ENCODE data around the gene CNTLN. TPM values are rescaled to one million over a fixed set of nuclear protein-coding genes. Genes with fewer than 3 reads are reported as not detected.

CNTLN gene
- 10 to 100 TPM; 13.1 to 24.8 (median 16.8) TPM for total RNA-seq
- polyA plus RNA-seq, result 1 to 10 TPM; 8.4 to 8.6 TPM
- long read RNA-seq, donor 1, full-length matches to known transcripts, result 4 of 27 reads
- long read RNA-seq, donor 1, partial matches to known transcripts, result 16 of 27 reads
- long read RNA-seq, donor 1, other reads (novel, unspliced or antisense), result 7 of 27 reads
- long read RNA-seq, donor 2, full-length matches to known transcripts, result 22 of 27 reads
- long read RNA-seq, donor 2, partial matches to known transcripts, result 5 of 27 reads
- long read RNA-seq, donor 2, other reads (novel, unspliced or antisense), result 0 of 27 reads
- long read RNA-seq, donor 3, full-length matches to known transcripts, result 5 of 14 reads
- long read RNA-seq, donor 3, partial matches to known transcripts, result 2 of 14 reads
- long read RNA-seq, donor 3, other reads (novel, unspliced or antisense), result 7 of 14 reads

- Histone ChIP-seq H3K9me3 (no peaks in the 10 kb centered on the region), H3K27me3 (no peaks in the 10 kb centered on the region), H3K36me3 (no peaks in the 10 kb centered on the region), H3K27ac (peak within 1 kb of the TSS; percentile 83 to 84), H3K4me3 (peak within 1 kb of the TSS; percentile 84), H3K4me1 (ENCODE audit: insufficient read depth) (peaks cover 9% of the 10 kb centered on the region)
- intact Hi-C loops (cut with DNase I), result no loop called here
- peak; percentile 98 to 100 (median 100) for DNase-seq
- TF ChIP-seq POLR2A (IDR thresholded peaks at IDR 0.05) (peak; percentile 58), EP300 (IDR thresholded peaks at IDR 0.05) (no peak), CTCF (IDR thresholded peaks at IDR 0.05) (peak in 1 of 3 donors; percentile 27)
- 1 to 2% (median 2%) methylated on average over 54 to 61 of the region's 61 CpGs for WGBS, 3 donors
Observed at GRCh38 chr9:17134396-17135294, at the start of gene CNTLN. CNTLN (plus strand) TSS chr9:17135040; CDS start chr9:17135066, 26 bp downstream.

- no peaks in the 10 kb centered on the region for H3K4me1 ChIP-seq (ENCODE audit: insufficient read depth)
- no peaks in the 10 kb centered on the region for H3K9me3 ChIP-seq
- WGBS, 3 donors, result 93 to 95% (median 94%) methylated on average over 5 of the region's 5 CpGs
- H3K27ac ChIP-seq, result no peak overlapping the region
- H3K36me3 ChIP-seq, result no peaks in the 10 kb centered on the region
- no peak for DNase-seq
- no peak for TF ChIP-seq POLR2A (IDR thresholded peaks at IDR 0.05)
- TF ChIP-seq EP300 (IDR thresholded peaks at IDR 0.05), result no peak
- no peak for TF ChIP-seq CTCF (IDR thresholded peaks at IDR 0.05)
- no peaks in the 10 kb centered on the region for H3K27me3 ChIP-seq
- no peak overlapping the region for H3K4me3 ChIP-seq
- intact Hi-C loops (cut with DNase I), result no loop called here
Observed at GRCh38 chr9:17088566-17088965, 46.3 kb upstream of the CNTLN start.

- no peak overlapping the region for H3K27ac ChIP-seq
- no peak for TF ChIP-seq EP300 (IDR thresholded peaks at IDR 0.05)
- no peak for TF ChIP-seq CTCF (IDR thresholded peaks at IDR 0.05)
- TF ChIP-seq POLR2A (IDR thresholded peaks at IDR 0.05), result no peak
- no peaks in the 10 kb centered on the region for H3K27me3 ChIP-seq
- no peak overlapping the region for H3K4me3 ChIP-seq
- intact Hi-C loops (cut with DNase I), result no loop called here
- no peaks in the 10 kb centered on the region for H3K36me3 ChIP-seq
- no peaks in the 10 kb centered on the region for H3K4me1 ChIP-seq (ENCODE audit: insufficient read depth)
- H3K9me3 ChIP-seq, result no peaks in the 10 kb centered on the region
- WGBS, 3 donors, result 93 to 97% (median 96%) methylated on average over 1 of the region's 1 CpG
- no peak for DNase-seq
Observed at GRCh38 chr9:17090041-17090440, 44.8 kb upstream of the CNTLN start.

GRCh38 chr9:17116400-17116837, 18.4 kb upstream of the CNTLN start:
- TF ChIP-seq EP300 (IDR thresholded peaks at IDR 0.05) (no peak), CTCF (IDR thresholded peaks at IDR 0.05) (peak; percentile 9 to 51 (median 31)), POLR2A (IDR thresholded peaks at IDR 0.05) (no peak)
- Histone ChIP-seq H3K4me1 (ENCODE audit: insufficient read depth) (no peaks in the 10 kb centered on the region), H3K27me3 (no peaks in the 10 kb centered on the region), H3K9me3 (no peaks in the 10 kb centered on the region), H3K4me3 (no peak overlapping the region), H3K36me3 (no peaks in the 10 kb centered on the region), H3K27ac (no peak overlapping the region)
- DNase-seq, result no peak
- WGBS, 3 donors, result 13 to 15% (median 14%) methylated on average over 4 of the region's 4 CpGs
- intact Hi-C loops (cut with DNase I), result loop anchor here in 2 of 4 donors (5.0 to 10.0 kb wide), 2 partner anchors 336 to 348 kb away; no protein-coding TSS in a partner anchor
